Esophagus squamous epithelium (tissue), 5 donors: ENCODE results near the gene RTF2. TPM values are rescaled to one million over a fixed set of nuclear protein-coding genes. Genes with fewer than 3 reads are reported as not detected.
A peak's percentile ranks its signal among the peaks of the same experiment; 100 is the strongest.

Source experiments
- DNase-seq: peaks from one replicate; lab custom pipeline; 2025; lab: John Stamatoyannopoulos, UW
- H3K27ac ChIP-seq, 4 donors: fragments of 200-600 bp; sonication (generic); one replicate each; pipeline ENCODE4 v1.5.1; 2016 to 2019; ENCODE audit warnings: mild to moderate bottlenecking in 1 of 4
- H3K27me3 ChIP-seq, 4 donors: fragments of 200-600 bp; sonication (generic); 1 replicate in 3 of 4; 2 replicates in 1 of 4; pipeline versions ENCODE4 v1.5.1 to v1.6.0; 2017 to 2021; ENCODE audit warnings: antibody characterized with exemption in 1 of 4
- H3K36me3 ChIP-seq, 3 donors: fragments of 200-600 bp; sonication (generic); one replicate each; pipeline ENCODE4 v1.5.1; 2016 to 2019
- H3K4me1 ChIP-seq, 3 donors: fragments of 200-600 bp; sonication (generic); one replicate each; pipeline ENCODE4 v1.5.1; 2017 to 2019
- H3K4me3 ChIP-seq, 4 donors: fragments of 200-600 bp; sonication (generic); 1 replicate in 3 of 4; 2 replicates in 1 of 4; pipeline ENCODE4 v1.5.1; 2016 to 2019; ENCODE audit warnings: mild to moderate bottlenecking in 2 of 4, moderate library complexity in 1 of 4
- H3K9me3 ChIP-seq, 3 donors: fragments of 200-600 bp; sonication (generic); one replicate each; pipeline ENCODE4 v1.5.1; 2016 to 2019
- CTCF ChIP-seq, 6 experiments: fragments of 450-650 bp in 4 of 6; fragments of 200-600 bp in 2 of 6; sonication (generic) in 2 of 6; IDR thresholded peaks; one replicate each; pipeline ENCODE4 v1.5.1; 2016 to 2019; ENCODE audit warnings: antibody characterized with exemption in 6 of 6, mild to moderate bottlenecking in 4 of 6, moderate library complexity in 4 of 6
- POLR2A ChIP-seq, 4 donors: fragments of 450-650 bp; IDR thresholded peaks; one replicate each; pipeline ENCODE4 v1.6.1; 2017; ENCODE audit warnings: antibody characterized with exemption in 4 of 4, mild to moderate bottlenecking in 4 of 4, moderate library complexity in 3 of 4
- WGBS, 2 donors: methylation state at CpG; one replicate each; pipeline ENCODE4 v1.1.5; 2018; 5-methylcytosine and 5-hydroxymethylcytosine counted together
- intact Hi-C: fragments of 100-400 bp; cut with DNase I; formaldehyde crosslinking; loops from one replicate; pipeline ENCODE4 v1.15.0; 2022
- total RNA-seq, 4 donors: library from RNA; depleted of rRNA; stranded (reverse); fragments of >200 nt; gene quantifications; one replicate each; pipeline ENCODE4 v1.1.0, GENCODE V29; 2016
- donor health status: DM: yes; HTN: yes; CAD: no.

RTF2 gene
- total RNA-seq, 4 donors from 2014 or later: 40.3 to 53.6 (median 44.7) TPM

DNA sequence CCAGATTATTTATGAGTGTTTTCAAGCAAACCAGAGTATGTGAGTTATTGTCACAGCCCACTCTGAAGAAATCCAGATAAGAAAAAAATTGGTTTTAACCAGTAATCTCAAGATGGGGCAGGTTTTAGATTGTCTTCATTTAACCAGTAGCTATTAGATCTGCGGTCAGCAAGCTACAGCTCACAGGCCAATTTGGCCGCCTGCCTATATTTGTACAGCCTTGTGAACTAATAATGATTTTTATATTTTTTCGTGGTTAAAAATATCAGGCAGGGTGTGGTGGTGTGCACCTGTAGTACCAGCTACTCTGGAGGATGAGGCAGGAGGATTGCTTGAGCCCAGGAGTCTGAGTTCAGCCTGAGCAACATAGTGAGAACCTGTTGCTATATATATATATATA, 69.6 kb downstream of the RTF2 start:
- no peaks in the 10 kb centered on the region for H3K27me3 ChIP-seq
- H3K4me3 ChIP-seq: no peak overlapping the region
- no peaks in the 10 kb centered on the region for H3K9me3 ChIP-seq
- no peak for TF ChIP-seq CTCF (IDR thresholded peaks at IDR 0.05)
- TF ChIP-seq POLR2A (IDR thresholded peaks at IDR 0.05): no peak
- H3K4me1 ChIP-seq: no peaks in the 10 kb centered on the region
- no peak for DNase-seq
- H3K36me3 ChIP-seq: no peaks in the 10 kb centered on the region
- 64 to 65% methylated on average over 3 of the region's 3 CpGs for WGBS, 2 donors
- H3K27ac ChIP-seq: no peak overlapping the region
- intact Hi-C loops: no loop called here

DNA sequence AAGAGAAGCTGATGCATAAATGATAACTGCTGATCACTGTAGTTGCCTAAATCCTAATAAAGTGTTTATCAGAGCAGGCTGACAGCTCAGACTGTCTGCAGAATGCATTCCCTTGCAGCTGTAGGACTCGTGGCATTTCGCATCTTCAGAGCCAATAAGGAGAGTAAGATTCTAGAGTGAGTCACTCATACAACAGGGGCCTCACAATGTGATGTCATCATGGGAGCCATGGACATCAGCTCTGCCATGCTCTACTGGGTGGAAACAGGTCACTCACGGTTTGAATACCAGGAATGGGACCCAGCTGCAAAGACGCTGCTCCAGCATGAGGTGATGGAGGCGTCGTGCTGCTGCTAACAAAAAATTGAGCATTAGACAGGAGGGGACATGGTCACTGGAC, 72.0 kb downstream of the RTF2 start:
- intact Hi-C loops: no loop called here
- no peak for DNase-seq
- no peak overlapping the region for H3K4me3 ChIP-seq
- no peaks in the 10 kb centered on the region for H3K4me1 ChIP-seq
- TF ChIP-seq CTCF (IDR thresholded peaks at IDR 0.05) (no peak), POLR2A (IDR thresholded peaks at IDR 0.05) (no peak)
- no peaks in the 10 kb centered on the region for H3K9me3 ChIP-seq
- H3K36me3 ChIP-seq: no peaks in the 10 kb centered on the region
- no peak overlapping the region for H3K27ac ChIP-seq
- WGBS, 2 donors: 68 to 83% methylated on average over 4 to 6 of the region's 6 CpGs
- no peaks in the 10 kb centered on the region for H3K27me3 ChIP-seq

DNA sequence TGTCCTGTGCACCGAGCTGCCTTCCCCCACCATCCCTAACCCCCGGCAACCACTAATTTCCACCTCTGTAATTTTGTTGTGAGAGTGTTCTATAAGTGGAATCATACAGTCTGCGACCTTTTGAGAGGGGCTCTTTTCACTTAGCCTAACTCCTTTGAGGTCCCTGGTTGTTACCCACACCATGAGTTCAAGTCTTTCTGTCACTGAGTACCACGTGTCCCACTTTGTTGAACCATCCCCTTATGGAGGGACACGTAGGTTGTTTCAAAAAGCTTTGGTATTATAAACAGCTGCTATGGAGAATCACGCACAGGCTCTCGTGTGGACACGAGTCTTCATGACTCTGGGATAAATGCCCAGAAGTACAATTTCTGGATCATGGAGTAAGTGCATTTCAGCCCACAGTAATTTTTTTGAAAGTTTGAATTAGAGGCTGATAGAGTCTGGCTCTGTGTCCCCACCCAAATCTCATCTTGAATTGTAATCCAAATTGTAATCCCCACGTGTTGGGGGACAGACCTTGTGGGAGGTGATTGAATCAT, 74.1 kb downstream of the RTF2 start:
- intact Hi-C loops: no loop called here
- Histone ChIP-seq H3K27ac (no peak overlapping the region), H3K36me3 (no peaks in the 10 kb centered on the region), H3K4me1 (no peaks in the 10 kb centered on the region), H3K4me3 (no peak overlapping the region), H3K27me3 (no peaks in the 10 kb centered on the region), H3K9me3 (no peaks in the 10 kb centered on the region)
- no peak for TF ChIP-seq CTCF (IDR thresholded peaks at IDR 0.05)
- TF ChIP-seq POLR2A (IDR thresholded peaks at IDR 0.05): no peak
- no peak for DNase-seq
- 43 to 55% methylated on average over 8 to 9 of the region's 9 CpGs for WGBS, 2 donors

GRCh38 chr20:56551571-56551970, 83.1 kb downstream of the RTF2 start:
- no peak overlapping the region for H3K4me3 ChIP-seq
- H3K27me3 ChIP-seq: no peaks in the 10 kb centered on the region
- no peak overlapping the region for H3K27ac ChIP-seq
- H3K36me3 ChIP-seq: no peaks in the 10 kb centered on the region
- 81 to 90% methylated on average over 5 to 8 of the region's 8 CpGs for WGBS, 2 donors
- intact Hi-C loops: loop anchor here (10.0 kb wide), 2 partner anchors 423 to 503 kb away; no protein-coding TSS in a partner anchor
- H3K9me3 ChIP-seq: no peaks in the 10 kb centered on the region
- peaks cover 0 to 23% (median 7%) of the 10 kb centered on the region in 3 donors for H3K4me1 ChIP-seq
- no peak for TF ChIP-seq CTCF (IDR thresholded peaks at IDR 0.05)
- no peak for DNase-seq

DNA sequence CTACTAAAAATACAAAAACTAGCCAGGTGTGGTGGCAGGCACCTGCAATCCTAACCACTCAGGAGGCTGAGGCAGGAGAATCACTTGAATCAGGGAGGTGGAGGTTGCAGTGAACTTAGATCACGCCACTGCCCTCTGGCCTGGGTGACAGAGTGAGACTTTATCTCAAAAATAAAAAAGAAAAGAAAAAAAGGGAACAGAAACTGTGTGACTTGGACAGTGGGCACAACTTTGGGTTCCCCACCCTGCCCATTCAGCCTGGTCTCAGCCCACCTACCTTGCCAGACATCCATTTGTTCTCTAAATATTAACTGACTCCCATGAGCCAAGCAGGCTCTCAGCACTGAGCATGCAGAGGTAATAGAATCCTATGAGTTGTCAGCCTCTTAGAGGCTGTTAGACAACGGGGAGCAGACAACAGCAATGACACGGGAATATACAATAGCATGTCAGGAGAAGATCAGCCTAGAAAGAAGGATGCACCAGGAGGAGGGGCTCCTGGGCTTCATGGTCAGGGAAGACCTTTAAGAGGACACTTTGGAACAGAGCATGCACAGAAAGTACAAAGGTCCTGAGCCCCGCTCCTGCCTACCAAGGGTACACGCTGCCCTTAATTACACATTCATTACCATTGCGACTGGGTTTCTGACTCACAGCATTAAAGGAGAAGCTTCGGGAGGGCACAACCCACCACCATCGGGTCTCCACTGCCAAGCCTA, 84.6 kb downstream of the RTF2 start:
- Histone ChIP-seq H3K4me1 (peaks cover 0 to 33% (median 7%) of the 10 kb centered on the region in 3 donors), H3K4me3 (no peak overlapping the region), H3K36me3 (no peaks in the 10 kb centered on the region), H3K27me3 (no peaks in the 10 kb centered on the region), H3K27ac (peak overlapping the region in 1 of 4 donors; percentile 3), H3K9me3 (no peaks in the 10 kb centered on the region)
- intact Hi-C loops: loop anchor here (10.0 kb wide), 2 partner anchors 422 to 502 kb away; no protein-coding TSS in a partner anchor
- DNase-seq: no peak
- TF ChIP-seq CTCF (IDR thresholded peaks at IDR 0.05) (no peak), POLR2A (IDR thresholded peaks at IDR 0.05) (no peak)
- WGBS, 2 donors: 69 to 73% methylated on average over 7 to 8 of the region's 8 CpGs
